Gastrocnemius medialis (tissue), 4 donors: Measurements from ENCODE around the gene COL20A1. TPM values are rescaled to one million over a fixed set of nuclear protein-coding genes. Genes with fewer than 3 reads are reported as not detected.
"Not testable (repeated sequence)": the region's sequence is repeated elsewhere in the genome, so short reads cannot be mapped to it uniquely, and the experiment has no call there.

Experiments
- ATAC-seq, 2 donors: fragments of 150-250 bp; one replicate each; pipeline ENCODE4 v1.9.1; 2016
- DNase-seq, 2 donors: peaks; one replicate each; pipeline ENCODE4 v3.0.0-alpha.2; 2019
- H3K27ac ChIP-seq, 4 donors: fragments of 200-600 bp; sonication (generic); 1 replicate in 1 of 4; 2 replicates in 3 of 4; pipeline ENCODE4 v1.5.1; 2016 to 2018; ENCODE audit warnings: mild to moderate bottlenecking in 2 of 4, moderate library complexity in 1 of 4
- H3K27me3 ChIP-seq, 3 donors: fragments of 200-600 bp; sonication (generic) in 2 of 3; 1 replicate in 1 of 3; 2 replicates in 2 of 3; pipeline versions ENCODE4 v1.5.1 to v1.6.0; 2016 to 2019; ENCODE audit warnings: mild to moderate bottlenecking in 1 of 3, moderate library complexity in 1 of 3
- H3K36me3 ChIP-seq, 2 donors: fragments of 200-600 bp; sonication (generic) in 1 of 2; one replicate each; pipeline ENCODE4 v1.5.1; 2017 to 2018
- H3K4me1 ChIP-seq, 2 donors: fragments of 200-600 bp; sonication (generic) in 1 of 2; one replicate each; pipeline ENCODE4 v1.5.1; 2016 to 2017; ENCODE audit warnings: mild to moderate bottlenecking in 2 of 2
- H3K4me3 ChIP-seq, 4 donors: fragments of 200-600 bp; sonication (generic) in 3 of 4; 1 replicate in 1 of 4; 2 replicates in 3 of 4; pipeline ENCODE4 v1.5.1; 2016 to 2019; ENCODE audit warnings: mild to moderate bottlenecking in 2 of 4
- H3K9me3 ChIP-seq, 3 donors: fragments of 200-600 bp; sonication (generic) in 2 of 3; 1 replicate in 1 of 3; 2 replicates in 2 of 3; pipeline ENCODE4 v1.5.1; 2016 to 2019
- CTCF ChIP-seq, 5 experiments: fragments of 450-650 bp in 3 of 5; fragments of 200-600 bp in 2 of 5; sonication (generic) in 2 of 5; IDR thresholded peaks in 4 of 5; conservative IDR thresholded peaks in 1 of 5; 1 replicate in 4 of 5; 2 replicates in 1 of 5; pipeline ENCODE4 v1.5.1; 2016 to 2019; ENCODE audit warnings: antibody characterized with exemption in 5 of 5, mild to moderate bottlenecking in 3 of 5, moderate library complexity in 3 of 5
- POLR2A ChIP-seq, 2 donors: fragments of 450-650 bp; IDR thresholded peaks; one replicate each; pipeline ENCODE4 v1.6.1; 2017; ENCODE audit warnings: antibody characterized with exemption in 2 of 2, mild to moderate bottlenecking in 2 of 2, moderate library complexity in 2 of 2
- in situ Hi-C, 4 donors: fragments of 200-750 bp; cut with MboI; loops; one replicate each; pipeline versions ENCODE4 v1.15.0 to v1.8.0; 2017; ENCODE audit warnings: low sequenced_read_pairs in 4 of 4
- intact Hi-C: fragments of 100-400 bp; cut with DNase I; formaldehyde crosslinking; loops from one replicate; pipeline ENCODE4 v1.15.1; 2023; ENCODE audit warnings: low total_unique reads
- total RNA-seq, 4 donors: library from RNA; depleted of rRNA; stranded (reverse); fragments of >200 nt; gene quantifications; one replicate each; pipeline versions ENCODE4 v1.1.0 to v1.2.3, GENCODE V29; 2016

Gene COL20A1
- total RNA-seq, 4 donors from 2014 or later = 0.23 TPM; not detected in 3

- ATAC-seq = no peak
- Histone ChIP-seq H3K27ac (no peak overlapping the region), H3K9me3 (no peaks in the 10 kb centered on the region), H3K4me3 (no peak overlapping the region), H3K4me1 (no peaks in the 10 kb centered on the region), H3K27me3 (peaks cover 20 to 36% (median 27%) of the 10 kb centered on the region in 3 donors), H3K36me3 (no peaks in the 10 kb centered on the region)
- in situ Hi-C loops (no loop called here), intact Hi-C loops (no loop called here)
- TF ChIP-seq CTCF (IDR thresholded peaks at IDR 0.05 in 4 of 5, conservative IDR thresholded peaks at IDR 0.05 in 1 of 5) (no peak), POLR2A (IDR thresholded peaks at IDR 0.05) (no peak)
- no peak for DNase-seq
Observed at GRCh38 chr20:63247671-63248228, 45.2 kb upstream of the COL20A1 start.

GRCh38 chr20:63248835-63249591 is 44.0 kb upstream of the COL20A1 start:
- in situ Hi-C loops (no loop called here), intact Hi-C loops (no loop called here)
- ATAC-seq (no peak), DNase-seq (no peak)
- H3K36me3 ChIP-seq = no peaks in the 10 kb centered on the region
- no peak overlapping the region for H3K27ac ChIP-seq
- no peaks in the 10 kb centered on the region for H3K4me1 ChIP-seq
- H3K27me3 ChIP-seq = peaks cover 27 to 48% (median 39%) of the 10 kb centered on the region in 3 donors
- TF ChIP-seq POLR2A (IDR thresholded peaks at IDR 0.05) (no peak), CTCF (IDR thresholded peaks at IDR 0.05 in 4 of 5, conservative IDR thresholded peaks at IDR 0.05 in 1 of 5) (no peak)
- no peak overlapping the region for H3K4me3 ChIP-seq
- H3K9me3 ChIP-seq = no peaks in the 10 kb centered on the region

- H3K27ac ChIP-seq = no peak overlapping the region
- intact Hi-C loops = no loop called here
- no peak for DNase-seq
- no peaks in the 10 kb centered on the region for H3K36me3 ChIP-seq
- no peaks in the 10 kb centered on the region for H3K4me1 ChIP-seq
- no peak for ATAC-seq
- no peaks in the 10 kb centered on the region for H3K9me3 ChIP-seq
- peaks cover 32 to 52% (median 47%) of the 10 kb centered on the region in 3 donors for H3K27me3 ChIP-seq
- in situ Hi-C loops = no loop called here
- no peak overlapping the region for H3K4me3 ChIP-seq
- TF ChIP-seq POLR2A (IDR thresholded peaks at IDR 0.05) (no peak), CTCF (IDR thresholded peaks at IDR 0.05 in 4 of 5, conservative IDR thresholded peaks at IDR 0.05 in 1 of 5) (no peak)
Observed at GRCh38 chr20:63249891-63250290, 43.1 kb upstream of the COL20A1 start.

GRCh38 chr20:63251350-63251749 is 41.6 kb upstream of the COL20A1 start:
- intact Hi-C loops, in situ Hi-C loops, H3K4me1 ChIP-seq, H3K9me3 ChIP-seq, H3K36me3 ChIP-seq, H3K27ac ChIP-seq, DNase-seq, ATAC-seq, H3K4me3 ChIP-seq: not testable (repeated sequence)
- H3K27me3 ChIP-seq = peaks cover 42 to 60% (median 56%) of the 10 kb centered on the region in 3 donors

GRCh38 chr20:63252284-63252711 is 40.7 kb upstream of the COL20A1 start:
- TF ChIP-seq POLR2A (IDR thresholded peaks at IDR 0.05) = no peak
- TF ChIP-seq CTCF (IDR thresholded peaks at IDR 0.05 in 4 of 5, conservative IDR thresholded peaks at IDR 0.05 in 1 of 5) = no peak
- peaks cover 44 to 60% (median 56%) of the 10 kb centered on the region in 3 donors for H3K27me3 ChIP-seq
- intact Hi-C loops = no loop called here

More at GRCh38 chr20:63252284-63252711, 40.7 kb upstream of the COL20A1 start:
- Histone ChIP-seq H3K9me3 (no peaks in the 10 kb centered on the region), H3K36me3 (no peaks in the 10 kb centered on the region), H3K4me1 (no peaks in the 10 kb centered on the region), H3K4me3 (no peak overlapping the region), H3K27ac (no peak overlapping the region)
- ATAC-seq (no peak), DNase-seq (no peak)
- in situ Hi-C loops = no loop called here
